Measurements from ENCODE around the gene SLC29A3.

The SLC29A3 gene

DNA sequence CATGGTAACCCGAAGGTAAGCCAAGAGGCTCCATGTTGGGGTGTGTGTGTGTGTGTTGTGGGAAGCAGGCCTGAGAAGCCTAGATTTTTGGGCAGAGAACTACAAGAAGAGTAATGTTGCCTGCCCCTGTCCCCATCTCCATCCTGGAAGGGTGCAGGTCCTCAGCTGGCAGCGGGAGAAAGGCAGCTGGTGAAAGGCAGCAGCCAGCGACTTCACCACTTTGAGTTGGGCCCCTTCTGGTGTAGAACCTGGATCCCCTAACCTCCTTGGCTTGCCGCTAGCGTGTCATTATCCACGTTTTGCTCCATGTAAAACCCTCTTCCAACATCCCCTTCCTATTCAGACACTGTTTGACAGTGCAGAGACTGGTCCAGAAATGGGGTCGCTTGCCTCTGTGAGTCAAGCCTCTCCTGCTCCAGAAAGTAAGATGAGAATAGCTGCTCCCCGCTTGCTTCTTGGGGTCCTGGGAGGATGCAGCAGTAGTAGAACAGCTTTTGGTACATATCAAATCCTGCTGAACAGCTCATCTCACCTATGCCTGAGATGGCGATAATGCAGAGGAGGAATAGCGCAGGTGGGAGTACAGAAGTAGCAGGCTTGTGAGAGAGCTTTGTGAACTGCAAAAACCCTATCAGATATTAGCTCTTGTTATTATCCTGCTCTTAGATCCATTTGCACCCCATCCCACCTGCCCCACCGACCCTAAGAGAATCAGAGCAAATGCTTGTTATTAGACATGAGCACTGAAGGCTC lies 55.6 kb downstream of the SLC29A3 start:
- no peak overlapping the region for H3K4me3 ChIP-seq (ENCODE audit: low read length)
- DNase-seq (ENCODE audit: low read depth): no peak
- TF ChIP-seq, protein P1, sequence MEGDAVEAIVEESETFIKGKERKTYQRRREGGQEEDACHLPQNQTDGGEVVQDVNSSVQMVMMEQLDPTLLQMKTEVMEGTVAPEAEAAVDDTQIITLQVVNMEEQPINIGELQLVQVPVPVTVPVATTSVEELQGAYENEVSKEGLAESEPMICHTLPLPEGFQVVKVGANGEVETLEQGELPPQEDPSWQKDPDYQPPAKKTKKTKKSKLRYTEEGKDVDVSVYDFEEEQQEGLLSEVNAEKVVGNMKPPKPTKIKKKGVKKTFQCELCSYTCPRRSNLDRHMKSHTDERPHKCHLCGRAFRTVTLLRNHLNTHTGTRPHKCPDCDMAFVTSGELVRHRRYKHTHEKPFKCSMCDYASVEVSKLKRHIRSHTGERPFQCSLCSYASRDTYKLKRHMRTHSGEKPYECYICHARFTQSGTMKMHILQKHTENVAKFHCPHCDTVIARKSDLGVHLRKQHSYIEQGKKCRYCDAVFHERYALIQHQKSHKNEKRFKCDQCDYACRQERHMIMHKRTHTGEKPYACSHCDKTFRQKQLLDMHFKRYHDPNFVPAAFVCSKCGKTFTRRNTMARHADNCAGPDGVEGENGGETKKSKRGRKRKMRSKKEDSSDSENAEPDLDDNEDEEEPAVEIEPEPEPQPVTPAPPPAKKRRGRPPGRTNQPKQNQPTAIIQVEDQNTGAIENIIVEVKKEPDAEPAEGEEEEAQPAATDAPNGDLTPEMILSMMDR (IDR thresholded peaks at IDR 0.05; ENCODE audit: insufficient read depth, low read depth, low read length, missing control alignments): no peak

DNA sequence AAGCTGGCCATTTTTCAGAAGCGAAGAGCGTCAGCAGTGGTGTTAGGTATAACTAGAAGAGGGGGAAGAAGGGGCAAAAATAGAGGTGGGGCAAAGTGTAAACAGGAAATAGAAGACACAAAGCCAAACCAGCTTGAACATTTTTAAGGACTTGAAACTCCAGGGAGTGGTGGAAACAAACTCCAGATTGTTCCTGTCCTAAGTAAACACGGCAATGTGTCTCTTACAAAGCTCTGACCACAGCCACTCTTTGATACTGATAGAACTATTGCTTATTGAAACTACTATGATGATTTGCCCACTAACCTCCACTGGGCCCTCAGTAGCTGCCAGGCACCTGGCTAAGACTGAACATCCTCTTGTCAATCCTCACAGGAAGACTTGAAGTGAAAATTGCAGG lies 56.9 kb downstream of the SLC29A3 start:
- TF ChIP-seq, protein P1 (IDR thresholded peaks at IDR 0.05; ENCODE audit: insufficient read depth, low read depth, low read length, missing control alignments): no peak
- H3K4me3 ChIP-seq (ENCODE audit: low read length): no peak overlapping the region
- no peak for DNase-seq (ENCODE audit: low read depth)

DNA sequence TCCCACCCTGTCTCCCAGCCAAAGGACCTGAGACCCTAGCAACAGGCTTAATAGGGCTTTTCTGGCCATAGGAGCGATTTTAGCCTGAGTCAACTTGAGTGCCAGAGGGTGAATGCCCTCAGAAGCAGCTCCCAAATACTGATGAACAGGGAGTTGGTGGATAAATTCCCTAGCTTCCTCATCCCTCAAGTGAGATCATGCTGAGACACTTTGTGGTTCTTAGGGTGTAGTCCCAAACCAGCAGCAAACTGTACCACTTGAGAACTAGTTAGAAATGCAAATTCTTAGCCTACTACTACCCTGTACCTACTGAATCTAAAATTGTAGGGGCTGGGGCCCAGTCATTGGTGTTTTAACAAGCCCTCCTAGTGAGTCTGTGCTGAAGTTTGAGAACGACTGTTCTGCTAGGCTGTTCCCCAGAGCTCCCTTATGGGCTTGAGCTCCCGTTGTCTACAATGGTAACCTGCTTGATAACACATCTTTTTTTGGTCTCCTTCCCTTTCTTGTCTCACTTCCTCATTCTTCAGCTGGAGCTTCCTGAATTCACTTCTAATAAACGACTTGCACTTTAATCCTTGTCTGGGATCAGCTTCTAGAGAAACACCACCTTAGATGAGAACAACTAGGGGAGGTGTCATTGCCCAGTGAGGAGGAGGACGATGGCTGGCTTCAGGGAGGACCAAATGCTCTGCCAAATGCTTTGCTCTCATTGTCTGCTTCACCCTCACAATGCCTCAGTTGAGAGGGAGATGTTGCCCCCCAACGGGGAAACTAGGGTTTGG lies 59.5 kb downstream of the SLC29A3 start:
- no peak overlapping the region for H3K4me3 ChIP-seq (ENCODE audit: low read length)
- TF ChIP-seq, protein P1 (IDR thresholded peaks at IDR 0.05; ENCODE audit: insufficient read depth, low read depth, low read length, missing control alignments): no peak
- DNase-seq (ENCODE audit: low read depth): no peak

DNA sequence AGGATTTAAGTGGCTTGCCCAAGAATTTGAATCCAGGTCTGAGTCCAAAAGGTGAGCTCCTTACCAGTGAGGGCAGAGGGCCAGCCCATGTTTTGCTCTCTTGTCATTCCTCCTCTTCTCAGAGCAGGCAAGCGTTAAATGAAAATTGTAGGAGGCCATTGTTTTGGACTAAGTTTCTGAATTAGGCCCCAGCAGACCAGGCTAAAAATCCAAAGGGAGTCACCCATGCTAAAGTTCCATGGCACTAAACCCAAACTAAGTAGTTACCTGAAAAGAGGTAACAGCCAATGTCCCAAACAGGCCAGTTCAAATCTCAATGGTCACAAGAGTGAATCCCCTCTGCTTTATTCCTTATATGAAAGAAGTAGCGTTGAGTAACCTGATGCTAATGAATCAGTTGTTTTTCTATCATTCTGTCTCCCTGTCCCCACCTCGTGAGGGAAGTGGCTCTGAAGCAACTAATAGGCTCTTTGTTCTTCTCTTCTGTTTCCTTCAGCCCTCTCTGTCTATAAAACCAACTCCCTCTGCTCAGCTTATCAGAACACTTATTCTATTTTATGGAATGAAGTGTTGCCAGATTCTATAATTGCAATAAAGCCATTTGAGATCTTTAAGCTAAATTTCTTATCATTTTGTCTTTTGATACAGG lies 60.2 kb downstream of the SLC29A3 start:
- DNase-seq (ENCODE audit: low read depth): no peak
- TF ChIP-seq, protein P1 (IDR thresholded peaks at IDR 0.05; ENCODE audit: insufficient read depth, low read depth, low read length, missing control alignments): no peak
- no peak overlapping the region for H3K4me3 ChIP-seq (ENCODE audit: low read length)

DNA sequence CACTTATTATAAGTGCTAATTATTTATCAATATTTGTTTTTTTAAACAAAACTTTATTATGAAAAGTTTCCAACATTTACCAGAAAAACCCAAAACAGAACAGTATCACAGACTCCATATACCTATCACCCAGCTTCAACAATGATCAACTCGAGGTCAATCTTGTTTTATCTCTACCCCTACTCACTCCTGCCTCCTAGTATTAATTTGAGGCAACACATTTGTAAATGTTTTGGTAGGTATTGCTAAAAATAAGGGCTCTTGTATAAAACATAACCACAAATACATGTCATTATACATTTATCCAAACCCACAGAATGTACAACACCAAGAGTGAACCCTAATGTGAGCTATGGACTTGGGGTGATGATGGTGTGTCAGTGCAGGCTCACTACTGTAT lies 61.8 kb downstream of the SLC29A3 start:
- H3K4me3 ChIP-seq (ENCODE audit: low read length): no peak overlapping the region
- TF ChIP-seq, protein P1 (IDR thresholded peaks at IDR 0.05; ENCODE audit: insufficient read depth, low read depth, low read length, missing control alignments): no peak
- no peak for DNase-seq (ENCODE audit: low read depth)

DNA sequence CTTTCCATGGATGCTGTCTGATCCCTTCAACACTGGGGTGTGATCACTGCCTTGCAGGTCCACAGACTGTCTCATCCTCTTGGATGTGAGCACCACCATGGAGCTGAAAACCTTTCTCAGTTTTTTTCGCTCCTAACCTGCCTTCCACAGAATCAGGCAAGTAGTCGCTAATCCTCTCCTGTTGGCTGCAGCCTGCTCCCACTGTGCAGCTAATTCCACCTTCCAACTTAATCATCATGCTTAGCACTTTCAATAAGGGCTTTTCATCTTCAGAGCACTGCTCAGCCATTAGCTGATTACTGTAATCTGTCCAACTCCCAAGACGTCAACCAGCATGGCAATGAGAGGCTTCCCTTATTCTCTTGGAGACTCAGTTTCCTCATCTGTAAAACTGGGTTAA lies 62.6 kb downstream of the SLC29A3 start:
- no peak overlapping the region for H3K4me3 ChIP-seq (ENCODE audit: low read length)
- TF ChIP-seq, protein P1 (IDR thresholded peaks at IDR 0.05; ENCODE audit: insufficient read depth, low read depth, low read length, missing control alignments): no peak
- no peak for DNase-seq (ENCODE audit: low read depth)

All from epithelial cell of esophagus (primary cell).